Measurements from ENCODE around the gene ARL6IP6. TPM values are rescaled to one million over a fixed set of nuclear protein-coding genes. Genes with fewer than 3 reads are reported as not detected.

The ARL6IP6 gene
- 10 to 100 TPM; 15.7 to 20.5 (median 17.7) TPM for total RNA-seq

- H3K4me1 Mint-ChIP-seq (ENCODE audit: low read depth), result peaks cover 64% of the 10 kb centered on the region
These were observed at the start of gene ARL6IP6 for GRCh38 chr2:152718076-152718908. Gene ARL6IP6, plus strand, starts transcription at chr2:152718620. Its CDS starts 5 bp downstream, at chr2:152718625.

DNA sequence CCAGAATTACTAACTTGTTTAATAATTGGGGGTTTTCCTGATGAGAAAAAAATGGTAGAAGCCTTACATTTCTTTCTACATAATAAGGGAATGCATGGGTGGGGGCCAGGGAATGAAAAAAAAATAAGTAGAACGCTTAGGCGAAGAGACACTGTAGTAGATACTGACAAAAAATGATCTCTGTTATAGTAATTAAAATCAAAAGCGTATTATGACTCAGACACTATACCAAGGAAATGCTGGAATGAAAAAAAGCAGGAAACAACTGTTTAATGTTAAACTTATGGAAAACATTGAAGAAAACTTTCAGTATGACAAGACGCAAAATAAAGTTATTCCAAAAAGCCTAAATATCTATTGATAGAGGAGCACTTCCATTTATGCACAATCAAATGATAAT, 44.1 kb upstream of the ARL6IP6 start:
- Mint-ChIP-seq H3K36me3 (ENCODE audit: insufficient read depth) (peaks cover 28% of the 10 kb centered on the region), H3K4me1 (ENCODE audit: low read depth) (no peaks in the 10 kb centered on the region), H3K4me3 (no peak overlapping the region), H3K27me3 (ENCODE audit: low read depth) (no peaks in the 10 kb centered on the region), H3K9me3 (no peaks in the 10 kb centered on the region)
- ATAC-seq (no peak), DNase-seq (no peak)

More at GRCh38 chr2:152718076-152718908, at the start of gene ARL6IP6:
- ATAC-seq, result peak; percentile 71
- Mint-ChIP-seq H3K27me3 (ENCODE audit: low read depth) (no peaks in the 10 kb centered on the region), H3K36me3 (ENCODE audit: insufficient read depth) (peaks cover 30% of the 10 kb centered on the region), H3K4me3 (peak within 1 kb of the TSS; percentile 100), H3K9me3 (no peaks in the 10 kb centered on the region)
- DNase-seq, result peak; percentile 87

DNA sequence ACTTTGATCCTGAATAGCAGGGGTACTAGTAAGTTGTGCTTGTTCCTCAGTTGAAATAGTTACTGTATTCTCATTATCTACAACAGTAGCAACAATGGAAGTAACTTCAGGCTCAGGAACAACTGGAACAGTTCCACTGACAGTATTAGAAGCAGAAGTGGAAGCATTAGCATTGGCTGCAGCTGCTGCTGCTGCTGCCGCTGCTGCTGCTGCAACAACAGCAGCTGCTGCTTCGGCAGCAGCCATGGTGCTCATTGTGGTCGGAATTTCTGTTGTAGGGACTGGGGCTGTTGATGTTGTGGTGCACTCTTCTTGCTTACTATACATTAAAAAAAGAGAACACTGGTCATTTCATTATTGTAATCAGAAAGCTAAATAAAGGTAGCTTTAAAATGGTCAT, 42.0 kb upstream of the ARL6IP6 start:
- ATAC-seq (no peak), DNase-seq (no peak)
- H3K4me3 Mint-ChIP-seq, result no peak overlapping the region
- no peaks in the 10 kb centered on the region for H3K4me1 Mint-ChIP-seq (ENCODE audit: low read depth)
- peaks cover 28% of the 10 kb centered on the region for H3K36me3 Mint-ChIP-seq (ENCODE audit: insufficient read depth)
- H3K9me3 Mint-ChIP-seq, result no peaks in the 10 kb centered on the region
- no peaks in the 10 kb centered on the region for H3K27me3 Mint-ChIP-seq (ENCODE audit: low read depth)

DNA sequence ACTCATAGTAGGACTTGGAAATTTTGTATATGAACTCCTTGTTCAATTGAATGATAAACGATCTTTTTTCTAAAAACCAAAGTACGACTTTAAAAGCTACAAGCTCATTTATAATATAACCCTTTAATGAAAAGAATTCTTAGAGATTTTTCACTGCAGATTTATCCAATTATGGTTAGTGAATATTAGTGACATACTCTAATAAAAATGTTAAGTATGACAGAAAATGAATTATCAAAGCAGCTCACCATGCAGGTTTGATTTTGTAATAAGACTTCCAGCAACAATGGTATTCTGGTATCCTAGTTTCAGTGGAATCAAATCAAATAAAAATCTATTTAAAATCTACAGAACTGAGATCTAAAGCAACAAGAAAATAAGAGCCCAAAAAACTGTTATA, 39.6 kb upstream of the ARL6IP6 start:
- Mint-ChIP-seq H3K4me1 (ENCODE audit: low read depth) (peaks cover 12% of the 10 kb centered on the region), H3K9me3 (no peaks in the 10 kb centered on the region), H3K27me3 (ENCODE audit: low read depth) (no peaks in the 10 kb centered on the region), H3K4me3 (no peak overlapping the region), H3K36me3 (ENCODE audit: insufficient read depth) (peaks cover 24% of the 10 kb centered on the region)
- no peak for DNase-seq
- ATAC-seq, result no peak

GRCh38 chr2:152682663-152683062, 35.8 kb upstream of the ARL6IP6 start:
- Mint-ChIP-seq H3K36me3 (ENCODE audit: insufficient read depth) (peaks cover 24% of the 10 kb centered on the region), H3K27me3 (ENCODE audit: low read depth) (no peaks in the 10 kb centered on the region), H3K4me3 (no peak overlapping the region), H3K9me3 (no peaks in the 10 kb centered on the region), H3K4me1 (ENCODE audit: low read depth) (peaks cover 29% of the 10 kb centered on the region)
- ATAC-seq (no peak), DNase-seq (no peak)

- DNase-seq, result no peak
- ATAC-seq, result no peak
- H3K4me3 Mint-ChIP-seq, result no peak overlapping the region
- H3K36me3 Mint-ChIP-seq (ENCODE audit: insufficient read depth), result peaks cover 24% of the 10 kb centered on the region
- H3K27me3 Mint-ChIP-seq (ENCODE audit: low read depth), result no peaks in the 10 kb centered on the region
- peaks cover 29% of the 10 kb centered on the region for H3K4me1 Mint-ChIP-seq (ENCODE audit: low read depth)
- H3K9me3 Mint-ChIP-seq, result no peaks in the 10 kb centered on the region
These were observed 35.0 kb upstream of the ARL6IP6 start for GRCh38 chr2:152683400-152683799.

DNA sequence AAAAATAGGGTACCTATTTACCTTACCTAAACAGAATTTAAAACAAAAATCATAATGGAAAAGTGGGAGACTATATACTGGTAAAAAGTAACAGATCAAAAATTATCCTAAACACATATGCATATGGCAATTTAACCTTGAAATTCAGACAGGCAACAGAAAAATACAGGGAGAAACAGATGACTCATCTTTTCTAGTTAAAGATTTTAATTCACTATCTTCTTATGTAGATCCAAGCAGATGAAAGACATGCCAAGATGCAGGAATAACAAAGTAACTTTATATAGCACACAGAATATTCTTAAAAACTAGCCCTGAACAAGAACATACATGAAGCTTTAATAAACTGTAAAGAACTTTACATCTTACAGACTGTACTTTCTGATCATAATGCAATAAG, 32.1 kb upstream of the ARL6IP6 start:
- H3K4me3 Mint-ChIP-seq, result no peak overlapping the region
- no peaks in the 10 kb centered on the region for H3K27me3 Mint-ChIP-seq (ENCODE audit: low read depth)
- no peak for ATAC-seq
- H3K36me3 Mint-ChIP-seq (ENCODE audit: insufficient read depth), result peaks cover 21% of the 10 kb centered on the region
- no peak for DNase-seq
- H3K9me3 Mint-ChIP-seq, result no peaks in the 10 kb centered on the region
- H3K4me1 Mint-ChIP-seq (ENCODE audit: low read depth), result peaks cover 32% of the 10 kb centered on the region

GRCh38 chr2:152693033-152693432, 25.4 kb upstream of the ARL6IP6 start:
- peaks cover 40% of the 10 kb centered on the region for H3K4me1 Mint-ChIP-seq (ENCODE audit: low read depth)
- DNase-seq (no peak), ATAC-seq (peak; percentile 59)
- no peaks in the 10 kb centered on the region for H3K9me3 Mint-ChIP-seq
- no peak overlapping the region for H3K4me3 Mint-ChIP-seq
- H3K27me3 Mint-ChIP-seq (ENCODE audit: low read depth), result no peaks in the 10 kb centered on the region
- H3K36me3 Mint-ChIP-seq (ENCODE audit: insufficient read depth), result peaks cover 20% of the 10 kb centered on the region

GRCh38 chr2:152694161-152694661, 24.2 kb upstream of the ARL6IP6 start:
- ATAC-seq (peak; percentile 90), DNase-seq (peak; percentile 24)
- Mint-ChIP-seq H3K4me3 (peak overlapping the region; percentile 76), H3K36me3 (ENCODE audit: insufficient read depth) (peaks cover 20% of the 10 kb centered on the region), H3K27me3 (ENCODE audit: low read depth) (no peaks in the 10 kb centered on the region), H3K9me3 (no peaks in the 10 kb centered on the region), H3K4me1 (ENCODE audit: low read depth) (peaks cover 42% of the 10 kb centered on the region)

DNA sequence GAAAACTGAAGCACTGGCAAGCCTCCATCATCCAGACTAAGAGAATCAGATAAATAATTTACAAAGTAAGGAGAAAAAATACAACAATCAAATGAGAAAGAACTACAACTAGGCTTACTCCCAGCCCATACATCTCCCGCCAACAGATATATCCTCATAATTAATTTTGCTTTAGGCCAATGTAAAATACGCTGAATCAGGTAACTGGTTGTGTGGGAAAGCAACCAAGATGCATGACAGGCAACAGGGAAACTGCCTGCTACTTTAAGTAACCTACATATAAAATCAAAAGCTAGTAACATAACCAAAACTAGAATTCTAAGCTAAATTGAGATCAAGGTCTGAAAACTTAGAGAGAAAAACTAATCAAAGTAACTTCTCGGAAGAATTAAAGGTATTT, 22.7 kb upstream of the ARL6IP6 start:
- ATAC-seq (no peak), DNase-seq (no peak)
- peaks cover 49% of the 10 kb centered on the region for H3K4me1 Mint-ChIP-seq (ENCODE audit: low read depth)

GRCh38 chr2:152696476-152696875, 21.9 kb upstream of the ARL6IP6 start:
- Mint-ChIP-seq H3K36me3 (ENCODE audit: insufficient read depth) (peaks cover 25% of the 10 kb centered on the region), H3K4me1 (ENCODE audit: low read depth) (peaks cover 52% of the 10 kb centered on the region), H3K9me3 (peaks cover 5% of the 10 kb centered on the region), H3K4me3 (no peak overlapping the region), H3K27me3 (ENCODE audit: low read depth) (no peaks in the 10 kb centered on the region)
- DNase-seq (no peak), ATAC-seq (no peak)

More for the DNA sequence above, 22.7 kb upstream of the ARL6IP6 start:
- Mint-ChIP-seq H3K27me3 (ENCODE audit: low read depth) (no peaks in the 10 kb centered on the region), H3K9me3 (no peaks in the 10 kb centered on the region), H3K36me3 (ENCODE audit: insufficient read depth) (peaks cover 23% of the 10 kb centered on the region), H3K4me3 (no peak overlapping the region)

GRCh38 chr2:152701198-152701597, 17.2 kb upstream of the ARL6IP6 start:
- DNase-seq (no peak), ATAC-seq (no peak)
- Mint-ChIP-seq H3K4me1 (ENCODE audit: low read depth) (peaks cover 48% of the 10 kb centered on the region), H3K9me3 (peaks cover 11% of the 10 kb centered on the region), H3K27me3 (ENCODE audit: low read depth) (no peaks in the 10 kb centered on the region), H3K4me3 (no peak overlapping the region), H3K36me3 (ENCODE audit: insufficient read depth) (peaks cover 30% of the 10 kb centered on the region)

DNA sequence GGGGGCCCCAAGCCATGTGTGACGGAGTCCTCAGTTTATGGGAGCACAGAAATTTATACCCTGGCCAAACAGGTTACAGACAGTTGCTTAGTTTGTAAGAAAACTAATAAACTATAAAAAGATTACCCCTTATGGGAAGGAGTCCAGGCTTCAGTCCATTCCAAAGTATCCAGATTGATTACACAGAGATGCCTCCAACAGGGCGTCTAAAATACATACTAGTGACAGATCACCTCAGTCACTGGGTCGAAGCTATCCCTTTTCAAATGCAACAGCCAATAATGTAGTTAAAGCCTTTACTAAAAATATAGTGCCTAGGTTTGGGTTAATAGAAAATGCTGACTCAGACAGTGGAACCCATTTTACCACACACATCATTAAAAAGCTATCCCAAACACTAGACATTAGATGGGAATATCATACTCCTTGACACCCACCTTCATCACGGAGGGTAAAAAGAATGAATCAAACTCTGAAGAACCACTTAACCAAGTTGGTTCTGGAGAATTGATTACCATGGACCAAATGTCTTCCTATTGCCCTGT, 11.9 kb upstream of the ARL6IP6 start:
- Mint-ChIP-seq H3K36me3 (ENCODE audit: insufficient read depth) (peaks cover 51% of the 10 kb centered on the region), H3K4me1 (ENCODE audit: low read depth) (peaks cover 60% of the 10 kb centered on the region), H3K27me3 (ENCODE audit: low read depth) (no peaks in the 10 kb centered on the region)

GRCh38 chr2:152708742-152709141, 9.7 kb upstream of the ARL6IP6 start:
- no peak overlapping the region for H3K4me3 Mint-ChIP-seq
- peaks cover 69% of the 10 kb centered on the region for H3K4me1 Mint-ChIP-seq (ENCODE audit: low read depth)
- DNase-seq (no peak), ATAC-seq (no peak)
- no peaks in the 10 kb centered on the region for H3K9me3 Mint-ChIP-seq
- H3K27me3 Mint-ChIP-seq (ENCODE audit: low read depth), result no peaks in the 10 kb centered on the region
- H3K36me3 Mint-ChIP-seq (ENCODE audit: insufficient read depth), result peaks cover 52% of the 10 kb centered on the region

More for the DNA sequence above, 11.9 kb upstream of the ARL6IP6 start:
- DNase-seq (no peak), ATAC-seq (no peak)
- H3K9me3 Mint-ChIP-seq, result peaks cover 6% of the 10 kb centered on the region
- no peak overlapping the region for H3K4me3 Mint-ChIP-seq

- H3K9me3 Mint-ChIP-seq, result no peaks in the 10 kb centered on the region
- no peak overlapping the region for H3K4me3 Mint-ChIP-seq
- H3K4me1 Mint-ChIP-seq (ENCODE audit: low read depth), result peaks cover 73% of the 10 kb centered on the region
- H3K27me3 Mint-ChIP-seq (ENCODE audit: low read depth), result no peaks in the 10 kb centered on the region
- ATAC-seq, result no peak
- peaks cover 61% of the 10 kb centered on the region for H3K36me3 Mint-ChIP-seq (ENCODE audit: insufficient read depth)
- DNase-seq, result no peak
These were observed 7.7 kb upstream of the ARL6IP6 start for GRCh38 chr2:152710713-152711112.
